ENCODE data around the gene PITPNM1. TPM values are rescaled to one million over a fixed set of nuclear protein-coding genes. Genes with fewer than 3 reads are reported as not detected.

The PITPNM1 gene
- total and polyA plus RNA-seq, 2 experiments from 2014 or later, result 9.1 to 57.1 TPM

GRCh38 chr11:67535561-67535960, 30.4 kb upstream of the PITPNM1 start:
- Mint-ChIP-seq H3K4me1 (no peaks in the 10 kb centered on the region; the same call in 2 of the 3 replicates), H3K27ac (no peak overlapping the region), H3K27me3 (ENCODE audit: insufficient read depth, low read depth, poor library complexity) (peaks cover 4% of the 10 kb centered on the region), H3K36me3 (ENCODE audit: low read depth) (peaks cover 5% of the 10 kb centered on the region; the same call in 2 of the 3 replicates), H3K4me3 (no peak overlapping the region), H3K9me3 (peaks cover 44% of the 10 kb centered on the region)
- peaks cover 11% of the 10 kb centered on the region for H3K36me3 ChIP-seq (ENCODE audit: insufficient read depth)
- no peak overlapping the region for H3K27ac ChIP-seq (ENCODE audit: low read depth)
- no peaks in the 10 kb centered on the region for H3F3A ChIP-seq (replicated peaks; ENCODE audit: low read depth)
- H3K4me3 ChIP-seq, result no peak overlapping the region
- TF ChIP-seq CREB1 (CRISPR knock-in tag; IDR thresholded peaks at IDR 0.05; ENCODE audit: low read depth), result no peak
- no peak for TF ChIP-seq POLR2AphosphoS5 (IDR thresholded peaks at IDR 0.05; ENCODE audit: low read depth)
- no peak for TF ChIP-seq EZH2 (IDR thresholded peaks at IDR 0.05; ENCODE audit: low read depth, unreplicated experiment)
- no peak for TF ChIP-seq CTCF (conservative IDR thresholded peaks at IDR 0.05; ENCODE audit: low read depth in 2 of 2)
- no peak for TF ChIP-seq ETS1 (IDR thresholded peaks at IDR 0.05)
- no peak for TF ChIP-seq ZNF114 (CRISPR knock-in tag; IDR thresholded peaks at IDR 0.05)
- no peak for TF ChIP-seq EZH2phosphoT487 (IDR thresholded peaks at IDR 0.05; ENCODE audit: unreplicated experiment)
- no peak for TF ChIP-seq ZNF462 (CRISPR knock-in tag; IDR thresholded peaks at IDR 0.05)
- TF ChIP-seq STAT1 (IDR thresholded peaks at IDR 0.05; ENCODE audit: unreplicated experiment), result no peak
- H3K27me3 ChIP-seq (ENCODE audit: insufficient read depth), result no peaks in the 10 kb centered on the region
- no peaks in the 10 kb centered on the region for H3K4me1 ChIP-seq (ENCODE audit: insufficient read depth)
- no peak overlapping the region for H3K4me2 ChIP-seq
- H3K9me2 ChIP-seq (ENCODE audit: insufficient read depth), result no peaks in the 10 kb centered on the region; the same call in 1 of the 2 replicates
- H4K20me1 ChIP-seq (replicated peaks; ENCODE audit: insufficient read depth), result no peaks in the 10 kb centered on the region
- DNase-seq (ENCODE audit: low spot score), result no peak
- H2AFZ ChIP-seq, result no peak overlapping the region
- no peak for ATAC-seq
- no peaks in the 10 kb centered on the region for H3K79me2 ChIP-seq (replicated peaks; ENCODE audit: insufficient read depth)
